Transverse colon (tissue), 4 donors: ENCODE data around the gene ZFPM1. TPM values are rescaled to one million over a fixed set of nuclear protein-coding genes. Genes with fewer than 3 reads are reported as not detected.

Experiments
- DNase-seq: peaks from one replicate; pipeline ENCODE4 v3.0.0-alpha.2; 2019
- H3K27ac ChIP-seq, 4 donors: fragments of 200-600 bp; sonication (generic); 2 replicates each; pipeline ENCODE4 v1.5.1; 2016 to 2018; ENCODE audit warnings: inconsistent platforms in 4 of 4
- H3K27me3 ChIP-seq: fragments of 200-600 bp; sonication (generic); 2 replicates; pipeline ENCODE4 v1.5.1; 2017; ENCODE audit warnings: inconsistent platforms
- H3K36me3 ChIP-seq, 4 donors: fragments of 200-600 bp; sonication (generic); 2 replicates each; pipeline ENCODE4 v1.5.1; 2017 to 2019; ENCODE audit warnings: inconsistent platforms in 4 of 4
- H3K4me1 ChIP-seq, 4 donors: fragments of 200-600 bp; sonication (generic); 2 replicates each; pipeline ENCODE4 v1.5.1; 2017 to 2020; ENCODE audit warnings: inconsistent platforms in 4 of 4
- H3K4me3 ChIP-seq, 4 donors: fragments of 200-600 bp; sonication (generic); 1 replicate in 1 of 4; 2 replicates in 3 of 4; pipeline versions ENCODE4 v1.5.1 to v1.6.1; 2017 to 2019; ENCODE audit warnings: inconsistent platforms in 4 of 4
- H3K9me3 ChIP-seq, 2 donors: fragments of 200-600 bp; sonication (generic); 2 replicates each; pipeline ENCODE4 v1.5.1; 2017 to 2019; ENCODE audit warnings: inconsistent platforms in 2 of 2
- EP300 ChIP-seq: sonication (generic); formaldehyde crosslinking; IDR thresholded peaks from one replicate; pipeline ENCODE4 v1.6.1; 2017; ENCODE audit warnings: antibody characterized with exemption, low read depth
- POLR2A ChIP-seq: fragments of 450-650 bp; IDR thresholded peaks from one replicate; pipeline ENCODE4 v1.6.1; 2016; ENCODE audit warnings: antibody characterized with exemption, mild to moderate bottlenecking, moderate library complexity
- POLR2AphosphoS5 ChIP-seq, 3 donors: sonication (generic); formaldehyde crosslinking; IDR thresholded peaks; one replicate each; pipeline ENCODE4 v1.6.1; 2016; ENCODE audit warnings: antibody characterized with exemption in 3 of 3
- WGBS, 2 donors: methylation state at CpG; one replicate each; pipeline ENCODE4 v1.1.5; 2018; ENCODE audit warnings: low coverage in 1 of 2; 5-methylcytosine and 5-hydroxymethylcytosine counted together
- in situ Hi-C, 4 donors: fragments of 200-750 bp; cut with MboI; loops; one replicate each; pipeline versions ENCODE4 v1.15.0 to v1.15.1; 2017; ENCODE audit warnings: low sequenced_read_pairs in 3 of 4, low pct_ligation_motif_present in 1 of 4, low pct_unique_long_range_greater_than_20kb in 1 of 4
- intact Hi-C: fragments of 100-400 bp; cut with DNase I; formaldehyde crosslinking; loops from one replicate; pipeline ENCODE4 v1.15.1; 2023; ENCODE audit warnings: low total_unique reads
- total RNA-seq, 4 donors: library from RNA; depleted of rRNA; stranded (reverse); fragments of >200 nt; gene quantifications; one replicate each; pipeline ENCODE4 v1.1.0, GENCODE V29; 2016
- TF ChIP-seq, protein P1 (sequence below), 5 experiments: fragments of 200-600 bp in 3 of 5; fragments of 450-650 bp in 2 of 5; sonication (generic) in 3 of 5; IDR thresholded peaks; 1 replicate in 2 of 5; 2 replicates in 3 of 5; pipeline ENCODE4 v1.5.1; 2016 to 2017; ENCODE audit warnings: antibody characterized with exemption in 5 of 5, inconsistent platforms in 3 of 5, mild to moderate bottlenecking in 2 of 5, moderate library complexity in 1 of 5

Gene ZFPM1
- total RNA-seq, 4 donors from 2014 or later: 1.2 to 4.6 (median 3.1) TPM

- in situ Hi-C loops (loop anchor here in 1 of 4 donors (10.0 kb wide), 1 partner anchor 81 kb away; no protein-coding TSS in a partner anchor), intact Hi-C loops (loop anchor here (2.0 kb wide), 1 partner anchor 83 kb away; no protein-coding TSS in a partner anchor)
- TF ChIP-seq, protein P1, sequence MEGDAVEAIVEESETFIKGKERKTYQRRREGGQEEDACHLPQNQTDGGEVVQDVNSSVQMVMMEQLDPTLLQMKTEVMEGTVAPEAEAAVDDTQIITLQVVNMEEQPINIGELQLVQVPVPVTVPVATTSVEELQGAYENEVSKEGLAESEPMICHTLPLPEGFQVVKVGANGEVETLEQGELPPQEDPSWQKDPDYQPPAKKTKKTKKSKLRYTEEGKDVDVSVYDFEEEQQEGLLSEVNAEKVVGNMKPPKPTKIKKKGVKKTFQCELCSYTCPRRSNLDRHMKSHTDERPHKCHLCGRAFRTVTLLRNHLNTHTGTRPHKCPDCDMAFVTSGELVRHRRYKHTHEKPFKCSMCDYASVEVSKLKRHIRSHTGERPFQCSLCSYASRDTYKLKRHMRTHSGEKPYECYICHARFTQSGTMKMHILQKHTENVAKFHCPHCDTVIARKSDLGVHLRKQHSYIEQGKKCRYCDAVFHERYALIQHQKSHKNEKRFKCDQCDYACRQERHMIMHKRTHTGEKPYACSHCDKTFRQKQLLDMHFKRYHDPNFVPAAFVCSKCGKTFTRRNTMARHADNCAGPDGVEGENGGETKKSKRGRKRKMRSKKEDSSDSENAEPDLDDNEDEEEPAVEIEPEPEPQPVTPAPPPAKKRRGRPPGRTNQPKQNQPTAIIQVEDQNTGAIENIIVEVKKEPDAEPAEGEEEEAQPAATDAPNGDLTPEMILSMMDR (IDR thresholded peaks at IDR 0.05): no peak
- no peak for TF ChIP-seq POLR2AphosphoS5 (IDR thresholded peaks at IDR 0.05)
- no peak for TF ChIP-seq EP300
- no peak for TF ChIP-seq POLR2A
- Histone ChIP-seq H3K4me1 (peaks cover 10 to 26% (median 20%) of the 10 kb centered on the region in 4 donors), H3K36me3 (no peaks in the 10 kb centered on the region), H3K27ac (no peak overlapping the region), H3K9me3 (no peaks in the 10 kb centered on the region), H3K4me3 (no peak overlapping the region), H3K27me3 (peaks cover 6% of the 10 kb centered on the region)
- WGBS, 2 donors: 58% methylated on average over 25 of the region's 29 CpGs; no CpG with 5 or more reads in 1 of the 2 donors
- no peak for DNase-seq
Measured at GRCh38 chr16:88526008-88526905, 73.2 kb downstream of the ZFPM1 start.

DNA sequence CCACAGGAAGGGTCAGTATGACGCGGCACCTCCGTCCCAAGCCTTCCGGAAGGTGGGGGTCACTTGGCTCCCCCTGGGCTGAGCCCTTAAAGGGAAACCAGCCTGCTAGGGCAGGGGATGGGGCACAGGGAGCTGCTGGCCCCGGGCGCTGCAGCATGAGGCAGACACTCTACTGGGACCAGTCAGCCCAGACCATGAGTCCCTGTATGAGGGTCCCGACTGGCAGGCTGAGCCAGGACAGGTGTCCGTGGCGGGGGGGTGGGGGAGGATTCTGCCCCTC lies 73.8 kb downstream of the ZFPM1 start:
- 60% methylated on average over 7 of the region's 9 CpGs; no CpG with 5 or more reads in 1 of the 2 donors for WGBS, 2 donors
- no peak for DNase-seq
- TF ChIP-seq POLR2A (no peak), POLR2AphosphoS5 (IDR thresholded peaks at IDR 0.05) (no peak), EP300 (no peak)
- TF ChIP-seq, protein P1 (IDR thresholded peaks at IDR 0.05): no peak
- no peak overlapping the region for H3K4me3 ChIP-seq
- H3K27ac ChIP-seq: no peak overlapping the region
- intact Hi-C loops (loop anchor here (2.0 kb wide), 1 partner anchor 84 kb away; no protein-coding TSS in a partner anchor), in situ Hi-C loops (loop anchor here in 1 of 4 donors (10.0 kb wide), 1 partner anchor 82 kb away; no protein-coding TSS in a partner anchor)
- H3K36me3 ChIP-seq: no peaks in the 10 kb centered on the region
- H3K9me3 ChIP-seq: no peaks in the 10 kb centered on the region
- H3K4me1 ChIP-seq: peaks cover 10 to 26% (median 20%) of the 10 kb centered on the region in 4 donors
- H3K27me3 ChIP-seq: peaks cover 6% of the 10 kb centered on the region

DNA sequence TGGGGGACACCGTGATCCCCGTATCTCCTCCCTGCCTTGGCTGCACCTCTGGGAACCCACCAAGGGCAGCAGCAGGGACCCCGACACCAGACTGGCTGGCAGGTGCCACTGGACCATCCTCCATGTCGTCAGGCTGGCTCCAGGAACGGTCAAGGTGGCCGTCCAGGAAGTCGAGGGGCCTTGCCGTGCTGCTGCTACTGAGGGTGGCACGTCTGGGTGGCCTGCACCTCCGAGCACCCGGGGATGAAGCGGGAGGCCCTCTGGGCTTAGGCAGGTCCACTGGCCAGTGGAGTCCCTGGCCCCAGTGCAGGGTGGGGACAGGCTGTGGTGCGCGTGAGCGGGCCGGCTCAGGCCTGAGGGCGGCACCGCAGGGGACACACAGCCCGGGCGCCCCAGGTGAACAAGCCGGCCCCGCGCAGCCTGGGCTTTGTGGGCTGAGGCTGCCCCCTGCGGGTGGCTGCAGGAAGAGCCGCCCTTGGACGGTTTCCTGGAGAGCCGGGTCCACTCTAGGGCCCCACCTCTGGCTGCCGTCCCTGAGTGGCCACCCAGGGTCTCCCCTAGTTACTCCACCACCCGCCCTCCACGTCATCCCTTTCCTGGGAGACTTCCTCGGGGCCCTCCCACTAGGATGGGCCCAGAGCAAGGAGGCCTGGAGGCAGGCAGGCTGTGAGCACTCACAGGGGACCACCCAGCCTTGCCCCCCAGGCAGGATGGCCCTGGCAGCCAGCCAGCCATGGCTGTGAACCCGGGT lies 74.3 kb downstream of the ZFPM1 start:
- H3K27ac ChIP-seq: no peak overlapping the region
- in situ Hi-C loops: loop anchor here in 1 of 4 donors (10.0 kb wide), 1 partner anchor 83 kb away; no protein-coding TSS in a partner anchor
- peaks cover 14 to 26% (median 20%) of the 10 kb centered on the region in 4 donors for H3K4me1 ChIP-seq

More for the DNA sequence above, 74.3 kb downstream of the ZFPM1 start:
- H3K4me3 ChIP-seq: no peak overlapping the region
- no peaks in the 10 kb centered on the region for H3K36me3 ChIP-seq
- TF ChIP-seq, protein P1 (IDR thresholded peaks at IDR 0.05): peak; percentile 84 to 93 (median 88)
- TF ChIP-seq POLR2A: no peak
- TF ChIP-seq POLR2AphosphoS5 (IDR thresholded peaks at IDR 0.05): no peak
- peaks cover 6% of the 10 kb centered on the region for H3K27me3 ChIP-seq
- WGBS, 2 donors: 26% methylated on average over 14 of the region's 32 CpGs; no CpG with 5 or more reads in 1 of the 2 donors
- peak; percentile 71 for DNase-seq
- intact Hi-C loops: loop anchor here (2.0 kb wide), 1 partner anchor 85 kb away; no protein-coding TSS in a partner anchor
- no peaks in the 10 kb centered on the region for H3K9me3 ChIP-seq
